K562 (cell line): ENCODE results near the gene GASK1A. TPM values are rescaled to one million over a fixed set of nuclear protein-coding genes. Genes with fewer than 3 reads are reported as not detected.

Source experiments
- ATAC-seq: fragments of 200-7000 bp; cut with Tn5 transposase; 3 replicates; pipeline ENCODE4 v1.9.1; 2020; ENCODE audit warnings: moderate library complexity
- BruUV-seq: library from RNA; stranded (reverse); fragments of 400-500 nt; replicated peaks from 2 replicates; lab custom pipeline; 2021; lab: Mats Ljungman, UMichigan
- CTCF ChIA-PET: fragments of 300-600 bp; formaldehyde crosslinking; extraction: SDS; loops from one replicate; lab custom pipeline; 2021; ENCODE audit warnings: low intra/inter-chr PET ratio; lab: Yijun Ruan, JAX
- POLR2A ChIA-PET: fragments of 300-600, 350-650 bp; sonication (Branson Sonifier 250); formaldehyde crosslinking; extraction: SDS; loops from one replicate; lab custom pipeline; 2021; ENCODE audit warnings: antibody characterized with exemption, inconsistent platforms; lab: Yijun Ruan, JAX
- DNase-seq, 4 experiments: peaks; one replicate each; pipeline versions ENCODE4 v3.0.0 to v3.0.0-alpha.2; 2011 to 2018; ENCODE audit warnings: low spot score in 3 of 4, mixed read lengths in 3 of 4; ENCODE audit errors: extremely low read depth in 1 of 4
- FAIRE-seq: peaks from 2 replicates; lab custom pipeline; 2011; peaks lifted over from hg19 to GRCh38; lab: Jason Lieb, UNC
- H2AFZ ChIP-seq: 2 replicates; pipeline ENCODE4 v1.6.0; 2011; ENCODE audit warnings: low read depth, low read length, control low read depth, inconsistent platforms
- H3K27ac ChIP-seq: fragments of 200-600 bp; 3 replicates; pipeline ENCODE4 v1.8.0; 2011; ENCODE audit warnings: low read depth, mild to moderate bottlenecking, control low read depth, inconsistent platforms, low read length, moderate library complexity, mixed read lengths; ENCODE audit errors: extremely low read depth
- H3K27me3 ChIP-seq, 2 experiments: fragments of 300-600 bp in 1 of 2; 2 replicates in 1 of 2; 3 replicates in 1 of 2; pipeline versions ENCODE4 v1.6.0 to v1.8.0; 2011; ENCODE audit warnings: inconsistent platforms in 2 of 2, low read length in 2 of 2, mild to moderate bottlenecking in 1 of 2, mixed read lengths in 1 of 2, moderate library complexity in 1 of 2; ENCODE audit not compliant: control insufficient read depth in 2 of 2, insufficient read depth in 2 of 2
- H3K36me3 ChIP-seq: fragments of 300-600 bp; 3 replicates; pipeline ENCODE4 v1.8.0; 2011; ENCODE audit warnings: mild to moderate bottlenecking, low read length, inconsistent platforms; ENCODE audit not compliant: control insufficient read depth, insufficient read depth
- H3K4me1 ChIP-seq, 2 experiments: fragments of 200-600 bp in 1 of 2; replicated peaks in 1 of 2; 2 replicates in 1 of 2; 3 replicates in 1 of 2; pipeline versions ENCODE4 v1.5.1 to v1.8.0; 2011; ENCODE audit warnings: inconsistent platforms in 2 of 2, low read length in 2 of 2, mild to moderate bottlenecking in 1 of 2, mixed read lengths in 1 of 2, moderate library complexity in 1 of 2; ENCODE audit not compliant: control insufficient read depth in 2 of 2, insufficient read depth in 2 of 2
- H3K4me2 ChIP-seq: 2 replicates; pipeline ENCODE4 v1.6.1; 2011; ENCODE audit warnings: low read length, control low read depth, inconsistent platforms, mixed read lengths; ENCODE audit not compliant: insufficient read depth
- H3K4me3 ChIP-seq: fragments of 200-600 bp; sonication (generic), shearing (Covaris generic); 2 replicates; pipeline ENCODE4 v1.5.1; 2016; ENCODE audit warnings: control low read depth, inconsistent platforms
- H3K79me2 ChIP-seq: fragments of 200-600 bp; 3 replicates; pipeline ENCODE4 v1.8.0; 2011; ENCODE audit warnings: low read length, inconsistent platforms; ENCODE audit not compliant: control insufficient read depth, insufficient read depth
- H3K9ac ChIP-seq, 2 experiments: 2 replicates each; pipeline versions ENCODE4 v1.6.0 to v1.6.1; 2011; ENCODE audit warnings: low read depth in 2 of 2, low read length in 2 of 2, control low read depth in 1 of 2, inconsistent platforms in 1 of 2, mild to moderate bottlenecking in 1 of 2, mixed read lengths in 1 of 2; ENCODE audit not compliant: insufficient read depth in 1 of 2
- H3K9me1 ChIP-seq: one replicate; pipeline ENCODE4 v1.6.0; 2011; ENCODE audit warnings: inconsistent platforms, mild to moderate bottlenecking, low read length, moderate library complexity; ENCODE audit not compliant: control insufficient read depth, insufficient read depth
- H3K9me3 ChIP-seq: replicated peaks from 2 replicates; pipeline ENCODE4 v1.5.1; 2011; ENCODE audit warnings: low read depth, low read length, inconsistent platforms; ENCODE audit not compliant: control insufficient read depth, insufficient read depth
- H4K20me1 ChIP-seq: replicated peaks from 2 replicates; pipeline ENCODE4 v1.6.1; 2011; ENCODE audit warnings: low read length, inconsistent platforms, mixed read lengths; ENCODE audit not compliant: control insufficient read depth, insufficient read depth
- BHLHE40 ChIP-seq: IDR thresholded peaks from 2 replicates; pipeline ENCODE4 v1.6.1; 2011; ENCODE audit warnings: low read length, improper control_type of control experiment
- CREB3L1 ChIP-seq: fragments of 450-650 bp; IDR thresholded peaks from 2 replicates; pipeline ENCODE4 v1.6.1; 2014; ENCODE audit warnings: low read depth, mild to moderate bottlenecking, moderate library complexity, borderline replicate concordance
- EWSR1 ChIP-seq: fragments of 450-650 bp; IDR thresholded peaks from 2 replicates; pipeline ENCODE4 v1.6.1; 2018; ENCODE audit warnings: borderline replicate concordance, mild to moderate bottlenecking, low read depth, moderate library complexity; ENCODE audit not compliant: partially characterized antibody
- GATAD2A ChIP-seq: fragments of 450-650 bp; IDR thresholded peaks from 2 replicates; pipeline ENCODE4 v1.6.1; 2017
- KLF1 ChIP-seq: fragments of 450-650 bp; IDR thresholded peaks from 2 replicates; pipeline ENCODE4 v1.6.1; 2016; ENCODE audit warnings: missing genetic modification characterization, missing compliant biosample characterization
- PHF21A ChIP-seq: fragments of 450-650 bp; IDR thresholded peaks from 2 replicates; pipeline ENCODE4 v1.6.1; 2017; ENCODE audit warnings: low read depth, borderline replicate concordance
- POLR3A ChIP-seq: IDR thresholded peaks from 2 replicates; pipeline ENCODE4 v1.6.1; 2011; ENCODE audit warnings: borderline replicate concordance, mild to moderate bottlenecking, moderate library complexity; ENCODE audit not compliant: insufficient read length, insufficient read depth; ENCODE audit errors: extremely low read depth
- TFAP4 ChIP-seq: sonication (generic); formaldehyde crosslinking; IDR thresholded peaks from 2 replicates; pipeline ENCODE4 v1.8.0; 2022; ENCODE audit warnings: missing genetic modification reagents, mild to moderate bottlenecking, moderate library complexity, borderline replicate concordance
- ZNF408 ChIP-seq: fragments of 250-450 bp; sonication (Bioruptor Pico); IDR thresholded peaks from 2 replicates; pipeline ENCODE4 v1.4.0; 2020; ENCODE audit warnings: low read depth, mild to moderate bottlenecking, moderate library complexity
- ZNF431 ChIP-seq: sonication (generic); formaldehyde crosslinking; IDR thresholded peaks from 2 replicates; pipeline ENCODE4 v1.8.0; 2022; ENCODE audit warnings: mild to moderate bottlenecking, missing genetic modification reagents
- ZZZ3 ChIP-seq: fragments of 450-650 bp; IDR thresholded peaks from 2 replicates; pipeline ENCODE4 v1.6.1; 2016; ENCODE audit warnings: antibody characterized with exemption, mild to moderate bottlenecking, moderate library complexity
- WGBS: fragments of 100-300 bp; shearing (Covaris generic); methylation state at CpG from one replicate; pipeline ENCODE4 v1.1.6; 2016; ENCODE audit warnings: low coverage, mixed read lengths; ENCODE audit not compliant: insufficient coverage; ENCODE audit errors: missing lambda C conversion rate; 5-methylcytosine and 5-hydroxymethylcytosine counted together
- in situ Hi-C: fragments of 300-500 bp; cut with MboI; formaldehyde crosslinking; loops from 4 replicates; pipeline ENCODE4 v1.15.0; 2018; ENCODE audit warnings: inconsistent platforms, mixed read lengths
- intact Hi-C: fragments of 100-400 bp; cut with micrococcal nuclease; formaldehyde crosslinking; loops from 2 replicates; pipeline ENCODE4 v1.14.2; 2022
- polyA plus RNA-seq, 8 experiments: library from polyadenylated mRNA; depleted of rRNA in 4 of 8; stranded (reverse) in 5 of 8; unstranded in 3 of 8; fragments of >200 nt; fragmentation: Nextera tagmentation in 2 of 8; fragmentation: Illumina TruSeq in 1 of 8; extraction: Ambion mirVana in 2 of 8; extraction: Trizol in 1 of 8; gene quantifications; 2 replicates each; pipeline versions ENCODE4 v1.2.1 to v1.2.3, GENCODE V29; 2011 to 2014; ENCODE audit warnings: inconsistent platforms in 1 of 8, missing spikeins in 1 of 8
- total RNA-seq, 7 experiments: library from RNA; depleted of rRNA in 6 of 7; stranded (reverse); fragments of >200 nt in 6 of 7; fragmentation: Illumina TruSeq in 2 of 7; extraction: Trizol in 2 of 7; gene quantifications; 2 replicates each; pipeline versions ENCODE4 v1.2.1 to v1.2.3, GENCODE V29; 2011 to 2021; ENCODE audit warnings: low replicate concordance in 1 of 7
- TF ChIP-seq, protein P1 (sequence below): fragments of 250-450 bp; sonication (Bioruptor Pico); IDR thresholded peaks from 2 replicates; pipeline ENCODE4 v1.6.1; 2021; ENCODE audit warnings: mild to moderate bottlenecking

The GASK1A gene
- total and polyA plus RNA-seq, 9 of the 15 experiments (the other 6 are each of a cell fraction or from before 2014, with no cell fraction given) = 0.04 to 0.11 (median 0.05) TPM; not detected in 5

DNA sequence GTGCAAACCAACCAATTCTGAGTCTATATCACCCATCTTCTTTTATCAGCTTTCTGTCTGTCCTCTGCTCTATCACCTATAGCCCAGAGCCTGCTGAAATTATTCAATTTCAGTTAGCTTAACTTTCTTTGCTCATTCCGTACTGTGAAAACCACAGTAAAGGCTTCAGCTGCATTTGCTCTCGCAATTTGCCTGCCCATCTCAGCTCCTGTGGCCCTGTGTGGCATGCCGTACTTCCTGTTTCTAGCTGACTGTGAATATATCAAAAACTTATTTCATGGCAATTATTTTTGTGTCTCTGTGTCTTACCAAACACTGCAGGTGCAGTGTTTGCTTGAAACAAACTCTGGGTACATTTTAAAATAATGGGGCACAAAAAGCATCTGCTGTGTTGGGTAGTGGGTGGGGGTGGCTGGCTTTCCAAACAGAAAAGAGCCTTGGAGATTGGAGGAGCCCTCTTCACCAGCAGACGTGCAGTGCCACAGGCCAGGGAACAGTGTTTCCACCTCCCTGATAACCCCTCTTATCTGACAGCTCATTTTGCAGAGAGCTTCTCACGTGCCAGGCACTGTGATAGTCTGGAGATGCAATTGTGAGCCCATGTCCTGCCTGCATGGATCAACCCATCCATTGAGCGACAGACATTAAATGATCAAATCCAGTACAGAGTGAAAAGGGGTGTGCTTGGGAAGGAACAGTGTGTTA lies 45.2 kb downstream of the GASK1A start:
- no peak overlapping the region for H2AFZ ChIP-seq
- ATAC-seq (no peak), DNase-seq (no peak), FAIRE-seq (no peak)
- no peaks in the 10 kb centered on the region for H3K4me1 ChIP-seq
- no peak overlapping the region for H3K9ac ChIP-seq
- H3K36me3 ChIP-seq = no peaks in the 10 kb centered on the region
- H3K27ac ChIP-seq = no peak overlapping the region
- no peaks in the 10 kb centered on the region for H3K9me3 ChIP-seq
- TF ChIP-seq TFAP4 (CRISPR knock-in tag) (no peak), ZNF408 (CRISPR knock-in tag) (no peak), BHLHE40 (peak; percentile 31; the same call in 1 of the 2 replicates)
- no TSS peak for BruUV-seq
- H3K4me3 ChIP-seq = no peak overlapping the region
- 0% methylated on average over 6 of the region's 6 CpGs for WGBS
- intact Hi-C loops = no loop called here
- H4K20me1 ChIP-seq = 0 out of 2 replicates have a peak, but pooled peaks cover 4% of the 10 kb centered on the region
- ChIA-PET POLR2A (no interaction called here), CTCF (no interaction called here)
- peaks cover 21 to 28% of the 10 kb centered on the region in 2 experiments for H3K27me3 ChIP-seq
- H3K4me2 ChIP-seq = no peak overlapping the region
- no peaks in the 10 kb centered on the region for H3K9me1 ChIP-seq
- in situ Hi-C loops = no loop called here
- no peaks in the 10 kb centered on the region for H3K79me2 ChIP-seq

GRCh38 chr3:43025423-43025822 lies 46.3 kb downstream of the GASK1A start:
- WGBS = 0% methylated on average over 5 of the region's 5 CpGs
- H3K27ac ChIP-seq = no peak overlapping the region
- no peak overlapping the region for H3K4me3 ChIP-seq
- H3K79me2 ChIP-seq = no peaks in the 10 kb centered on the region
- H3K27me3 ChIP-seq = peaks cover 24 to 37% of the 10 kb centered on the region in 2 experiments
- H3K4me2 ChIP-seq = no peak overlapping the region
- H3K36me3 ChIP-seq = no peaks in the 10 kb centered on the region
- no peak for ATAC-seq
- BruUV-seq = no TSS peak
- in situ Hi-C loops (no loop called here), intact Hi-C loops (no loop called here)
- 0 out of 2 replicates have a peak, but pooled peaks cover 4% of the 10 kb centered on the region for H4K20me1 ChIP-seq
- no peak overlapping the region for H2AFZ ChIP-seq
- FAIRE-seq = no peak
- H3K9ac ChIP-seq = no peak overlapping the region
- no peaks in the 10 kb centered on the region for H3K4me1 ChIP-seq
- no peaks in the 10 kb centered on the region for H3K9me1 ChIP-seq
- ChIA-PET POLR2A (no interaction called here), CTCF (no interaction called here)
- no peak for DNase-seq
- no peaks in the 10 kb centered on the region for H3K9me3 ChIP-seq
- no peak for TF ChIP-seq GATAD2A
- TF ChIP-seq ZNF431 (CRISPR knock-in tag) = no peak
- no peak for TF ChIP-seq ZZZ3
- TF ChIP-seq, protein P1, sequence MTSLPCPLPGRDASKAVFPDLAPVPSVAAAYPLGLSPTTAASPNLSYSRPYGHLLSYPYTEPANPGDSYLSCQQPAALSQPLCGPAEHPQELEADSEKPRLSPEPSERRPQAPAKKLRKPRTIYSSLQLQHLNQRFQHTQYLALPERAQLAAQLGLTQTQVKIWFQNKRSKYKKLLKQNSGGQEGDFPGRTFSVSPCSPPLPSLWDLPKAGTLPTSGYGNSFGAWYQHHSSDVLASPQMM (CRISPR knock-in tag) = no peak
- TF ChIP-seq CREB3L1 = no peak
- no peak for TF ChIP-seq POLR3A
- no peak for TF ChIP-seq PHF21A
- TF ChIP-seq KLF1 (tag) = no peak
- TF ChIP-seq EWSR1 = no peak
